Parathyroid adenoma (tissue), 2 donors: ENCODE data around the gene MAGI1.

Experiments
- H2AFZ ChIP-seq: fragments of 300-600 bp; sonication (generic); one replicate; pipeline ENCODE4 v1.7.0; 2017; ENCODE audit warnings: antibody characterized with exemption, mild to moderate bottlenecking
- H3K27ac ChIP-seq: fragments of 300-600 bp; sonication (generic); one replicate; pipeline ENCODE4 v1.7.0; 2017
- H3K27me3 ChIP-seq: fragments of 300-600 bp; sonication (generic); one replicate; pipeline ENCODE4 v1.7.0; 2017; ENCODE audit warnings: low read length; ENCODE audit not compliant: control insufficient read depth, insufficient read depth
- H3K36me3 ChIP-seq: fragments of 300-600 bp; sonication (generic); one replicate; pipeline ENCODE4 v1.7.0; 2017; ENCODE audit warnings: low read length; ENCODE audit not compliant: control insufficient read depth, insufficient read depth
- H3K4me1 ChIP-seq: fragments of 300-600 bp; sonication (generic); one replicate; pipeline ENCODE4 v1.7.0; 2017; ENCODE audit warnings: control low read depth
- H3K4me2 ChIP-seq: fragments of 300-600 bp; sonication (generic); one replicate; pipeline ENCODE4 v1.7.0; 2017; ENCODE audit warnings: low read length
- H3K4me3 ChIP-seq: fragments of 300-600 bp; sonication (generic); one replicate; pipeline ENCODE4 v1.7.0; 2017; ENCODE audit warnings: low read depth, low read length
- H3K79me2 ChIP-seq: fragments of 300-600 bp; sonication (generic); one replicate; pipeline ENCODE4 v1.7.0; 2017; ENCODE audit warnings: control low read depth
- H3K9ac ChIP-seq: fragments of 300-600 bp; sonication (generic); one replicate; pipeline ENCODE4 v1.7.0; 2017; ENCODE audit warnings: mild to moderate bottlenecking
- H3K9me3 ChIP-seq: fragments of 300-600 bp; sonication (generic); one replicate; pipeline ENCODE4 v1.7.0; 2017; ENCODE audit warnings: low read length; ENCODE audit not compliant: control insufficient read depth
- TF ChIP-seq, protein P1 (sequence below): fragments of 300-600 bp; sonication (generic); IDR thresholded peaks from one replicate; pipeline ENCODE4 v1.7.0; 2017; ENCODE audit warnings: antibody characterized with exemption, mild to moderate bottlenecking
- donor health status: primary hyperparathyroidism.

The MAGI1 gene

DNA sequence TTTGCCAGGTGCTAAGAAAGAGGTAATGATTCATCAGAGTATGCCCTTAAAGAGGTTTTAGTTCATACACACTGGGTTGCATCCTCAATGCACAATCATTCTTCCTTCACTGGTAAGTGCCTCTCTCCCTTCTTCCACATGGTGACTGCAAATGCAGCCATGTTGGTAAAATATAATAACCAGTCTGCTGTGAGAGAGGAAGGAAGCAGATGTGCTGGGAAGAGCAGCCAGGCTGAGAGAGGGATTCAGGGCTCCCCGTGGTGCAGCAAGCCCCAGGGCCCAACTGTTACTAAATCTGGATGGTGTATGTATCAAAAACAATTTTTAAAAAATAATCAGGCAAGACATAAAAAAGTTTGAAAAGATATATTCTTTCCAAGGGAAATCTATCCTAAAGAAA is 498.1 kb downstream of the MAGI1 start:
- no peaks in the 10 kb centered on the region for H3K36me3 ChIP-seq
- no peak overlapping the region for H2AFZ ChIP-seq
- no peak overlapping the region for H3K4me3 ChIP-seq
- no peak overlapping the region for H3K27ac ChIP-seq
- no peak overlapping the region for H3K4me2 ChIP-seq
- TF ChIP-seq, protein P1, sequence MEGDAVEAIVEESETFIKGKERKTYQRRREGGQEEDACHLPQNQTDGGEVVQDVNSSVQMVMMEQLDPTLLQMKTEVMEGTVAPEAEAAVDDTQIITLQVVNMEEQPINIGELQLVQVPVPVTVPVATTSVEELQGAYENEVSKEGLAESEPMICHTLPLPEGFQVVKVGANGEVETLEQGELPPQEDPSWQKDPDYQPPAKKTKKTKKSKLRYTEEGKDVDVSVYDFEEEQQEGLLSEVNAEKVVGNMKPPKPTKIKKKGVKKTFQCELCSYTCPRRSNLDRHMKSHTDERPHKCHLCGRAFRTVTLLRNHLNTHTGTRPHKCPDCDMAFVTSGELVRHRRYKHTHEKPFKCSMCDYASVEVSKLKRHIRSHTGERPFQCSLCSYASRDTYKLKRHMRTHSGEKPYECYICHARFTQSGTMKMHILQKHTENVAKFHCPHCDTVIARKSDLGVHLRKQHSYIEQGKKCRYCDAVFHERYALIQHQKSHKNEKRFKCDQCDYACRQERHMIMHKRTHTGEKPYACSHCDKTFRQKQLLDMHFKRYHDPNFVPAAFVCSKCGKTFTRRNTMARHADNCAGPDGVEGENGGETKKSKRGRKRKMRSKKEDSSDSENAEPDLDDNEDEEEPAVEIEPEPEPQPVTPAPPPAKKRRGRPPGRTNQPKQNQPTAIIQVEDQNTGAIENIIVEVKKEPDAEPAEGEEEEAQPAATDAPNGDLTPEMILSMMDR = no peak
- H3K79me2 ChIP-seq = peaks cover 7% of the 10 kb centered on the region
- no peaks in the 10 kb centered on the region for H3K9me3 ChIP-seq
- peaks cover 13% of the 10 kb centered on the region for H3K4me1 ChIP-seq
- no peaks in the 10 kb centered on the region for H3K27me3 ChIP-seq
- no peak overlapping the region for H3K9ac ChIP-seq

DNA sequence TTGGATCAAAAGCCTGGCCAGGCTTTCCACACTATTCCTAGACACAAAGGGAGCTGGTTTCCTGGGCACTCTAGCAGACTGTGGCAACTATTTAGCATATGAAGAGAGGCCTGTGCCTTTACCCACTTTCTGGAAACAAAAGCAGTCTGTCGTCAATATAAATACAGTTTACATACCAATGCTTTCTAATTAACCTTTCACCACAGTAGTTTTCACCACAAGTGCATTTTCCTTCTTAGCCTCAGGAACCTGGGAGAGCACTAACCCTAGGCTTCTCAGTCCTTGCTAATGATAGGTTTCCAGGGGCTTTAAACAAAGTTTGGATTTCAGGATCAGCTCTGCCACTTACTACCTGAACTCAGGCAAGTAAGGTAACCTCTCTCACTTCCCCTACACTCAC is 499.1 kb downstream of the MAGI1 start:
- no peaks in the 10 kb centered on the region for H3K9me3 ChIP-seq
- H2AFZ ChIP-seq = no peak overlapping the region
- peaks cover 7% of the 10 kb centered on the region for H3K79me2 ChIP-seq
- peaks cover 13% of the 10 kb centered on the region for H3K4me1 ChIP-seq
- H3K4me3 ChIP-seq = no peak overlapping the region
- no peak overlapping the region for H3K9ac ChIP-seq
- no peak overlapping the region for H3K4me2 ChIP-seq
- TF ChIP-seq, protein P1 = no peak
- H3K36me3 ChIP-seq = no peaks in the 10 kb centered on the region
- H3K27me3 ChIP-seq = no peaks in the 10 kb centered on the region
- H3K27ac ChIP-seq = no peak overlapping the region

DNA sequence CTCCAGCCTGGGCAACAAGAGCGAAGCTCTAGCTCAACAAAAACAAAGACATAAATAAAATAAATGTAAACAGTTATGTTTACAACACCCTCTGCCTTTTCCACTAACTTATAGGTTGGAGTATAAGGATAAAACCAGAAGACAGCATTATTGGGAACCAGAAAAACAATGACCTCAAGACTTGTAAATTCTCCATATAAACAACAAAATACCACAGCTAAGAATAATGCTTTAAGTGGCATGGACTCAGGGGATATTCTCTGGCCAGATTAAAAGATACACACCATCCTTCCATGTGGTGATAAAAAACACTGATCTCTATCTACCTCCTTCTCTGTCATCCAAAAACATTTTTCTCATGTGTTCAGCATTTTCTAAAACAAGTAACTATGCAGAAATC is 500.6 kb downstream of the MAGI1 start:
- H3K9ac ChIP-seq = no peak overlapping the region
- no peak overlapping the region for H3K4me3 ChIP-seq
- H3K4me2 ChIP-seq = peak overlapping the region; percentile 13
- H3K27me3 ChIP-seq = no peaks in the 10 kb centered on the region
- H3K27ac ChIP-seq = no peak overlapping the region
- TF ChIP-seq, protein P1 = no peak
- H2AFZ ChIP-seq = no peak overlapping the region
- H3K36me3 ChIP-seq = no peaks in the 10 kb centered on the region
- peaks cover 13% of the 10 kb centered on the region for H3K4me1 ChIP-seq
- H3K9me3 ChIP-seq = no peaks in the 10 kb centered on the region
- H3K79me2 ChIP-seq = peaks cover 7% of the 10 kb centered on the region

DNA sequence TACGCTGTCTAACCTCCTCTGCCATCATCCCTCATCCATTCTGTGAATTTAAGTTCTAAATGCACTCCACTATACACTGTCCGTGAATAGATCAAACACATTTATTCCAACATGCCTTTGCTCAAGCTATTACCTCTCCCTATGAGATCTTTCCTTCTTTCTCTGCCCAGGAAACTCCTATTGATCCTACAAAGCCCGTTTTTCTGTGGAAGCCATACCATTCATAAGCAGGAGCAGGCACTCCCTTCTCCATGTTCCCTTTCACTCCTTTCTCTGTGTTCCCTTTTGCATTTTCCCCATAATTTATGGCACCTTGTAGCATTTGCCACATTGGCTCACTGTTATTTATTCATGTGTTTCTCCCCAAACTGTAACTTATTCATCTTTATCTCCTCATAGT is 501.6 kb downstream of the MAGI1 start:
- peaks cover 7% of the 10 kb centered on the region for H3K79me2 ChIP-seq
- no peaks in the 10 kb centered on the region for H3K36me3 ChIP-seq
- no peak overlapping the region for H2AFZ ChIP-seq
- H3K27ac ChIP-seq = no peak overlapping the region
- peaks cover 13% of the 10 kb centered on the region for H3K4me1 ChIP-seq
- no peak overlapping the region for H3K4me2 ChIP-seq
- no peaks in the 10 kb centered on the region for H3K27me3 ChIP-seq
- no peaks in the 10 kb centered on the region for H3K9me3 ChIP-seq
- TF ChIP-seq, protein P1 = no peak
- H3K4me3 ChIP-seq = no peak overlapping the region
- no peak overlapping the region for H3K9ac ChIP-seq

DNA sequence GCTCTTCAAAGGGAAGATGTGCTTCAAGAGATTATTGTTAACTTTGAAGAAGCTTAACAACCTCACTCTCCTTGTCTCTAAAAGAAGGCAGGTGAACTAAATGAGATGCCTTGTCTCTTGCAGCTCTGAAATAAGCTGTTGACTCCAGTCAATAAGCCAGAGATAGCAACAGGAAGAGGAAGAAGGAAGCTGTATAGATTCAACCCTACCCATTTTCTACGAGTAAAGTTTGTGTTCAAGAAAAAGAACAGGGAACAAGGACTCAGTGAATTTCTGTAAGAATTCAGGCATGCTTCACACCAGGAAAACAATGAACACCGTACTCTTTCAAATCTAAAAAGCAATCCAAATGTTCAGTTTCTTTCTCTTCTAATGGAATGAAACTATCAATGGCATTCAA is 503.5 kb downstream of the MAGI1 start:
- no peak overlapping the region for H2AFZ ChIP-seq
- TF ChIP-seq, protein P1 = no peak
- peaks cover 13% of the 10 kb centered on the region for H3K4me1 ChIP-seq
- H3K36me3 ChIP-seq = no peaks in the 10 kb centered on the region
- no peaks in the 10 kb centered on the region for H3K9me3 ChIP-seq
- H3K4me3 ChIP-seq = no peak overlapping the region
- no peaks in the 10 kb centered on the region for H3K27me3 ChIP-seq
- peaks cover 7% of the 10 kb centered on the region for H3K79me2 ChIP-seq
- no peak overlapping the region for H3K9ac ChIP-seq
- no peak overlapping the region for H3K4me2 ChIP-seq
- H3K27ac ChIP-seq = no peak overlapping the region
